CD1c-positive myeloid dendritic cell (primary cell): Measurements from ENCODE around the gene RBMS3.
A peak's percentile ranks its signal among the peaks of the same experiment; 100 is the strongest.
"Not testable (repeated sequence)": the region's sequence is repeated elsewhere in the genome, so short reads cannot be mapped to it uniquely, and the experiment has no call there.

Experiments used
- DNase-seq: peaks from one replicate; pipeline ENCODE4 v3.0.0-alpha.2; 2016; ENCODE audit errors: extremely low spot score

The RBMS3 gene

GRCh38 chr3:29481969-29482767 lies 201.3 kb downstream of the RBMS3 start:
- DNase-seq: no peak

DNA sequence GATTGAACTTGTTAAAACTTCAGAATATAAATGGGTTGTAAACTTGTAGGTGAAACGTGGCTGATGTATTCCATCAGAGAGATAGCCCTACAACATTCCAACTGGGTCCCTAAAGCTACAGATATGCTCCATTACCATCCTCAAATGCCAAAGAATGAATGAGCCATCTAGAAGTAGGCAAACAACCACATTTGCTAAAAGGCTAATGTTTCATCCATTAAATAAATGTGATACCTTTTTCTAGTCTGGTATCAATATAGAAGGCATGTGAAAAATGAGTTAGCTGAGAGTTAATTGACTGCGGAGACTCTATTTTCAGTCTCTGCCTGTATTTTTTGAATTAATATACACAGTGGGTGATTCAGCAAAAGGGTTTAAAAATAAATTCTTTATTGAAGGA lies 203.8 kb downstream of the RBMS3 start:
- DNase-seq: no peak

- DNase-seq: no peak
Measured at GRCh38 chr3:29486096-29486495, 205.2 kb downstream of the RBMS3 start.

DNA sequence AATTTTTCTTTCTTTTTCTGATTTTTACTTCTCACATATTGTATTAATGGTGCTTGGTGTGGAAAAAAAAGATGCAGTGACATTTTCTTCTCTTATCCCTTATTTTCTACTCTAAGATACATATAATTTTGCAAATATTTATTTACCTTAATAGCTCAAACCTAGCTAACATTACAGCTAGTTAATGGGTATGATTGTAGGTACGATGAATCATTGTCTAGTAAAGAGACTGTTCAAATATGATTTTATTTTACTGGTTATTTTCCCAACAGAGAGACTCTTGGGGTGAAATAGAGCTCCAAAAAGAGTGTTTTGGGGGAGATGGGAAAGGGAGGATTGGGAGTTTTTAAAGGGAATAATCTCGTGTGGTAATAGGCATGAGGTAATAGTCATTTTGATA lies 206.0 kb downstream of the RBMS3 start:
- DNase-seq: no peak

DNA sequence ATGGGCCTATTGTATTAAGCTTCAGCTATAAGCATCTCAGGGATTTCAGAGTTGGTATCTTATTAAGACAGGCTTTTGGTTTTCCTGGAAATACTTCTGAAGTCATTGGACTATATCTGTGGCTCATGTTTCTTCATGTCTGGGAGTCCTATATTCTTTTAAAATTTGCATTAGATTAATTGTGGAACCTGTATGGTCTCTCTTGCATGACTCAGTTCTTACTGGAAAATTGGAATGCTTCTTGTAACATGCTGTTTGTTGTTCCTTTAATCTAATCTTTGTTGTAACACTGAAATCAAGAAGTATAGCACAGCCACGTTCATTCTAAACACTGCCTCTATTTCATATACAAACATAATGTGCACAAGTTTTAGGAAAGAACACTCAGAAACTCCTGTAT lies 208.1 kb downstream of the RBMS3 start:
- DNase-seq: no peak

- no peak for DNase-seq
Measured at GRCh38 chr3:29493109-29493508, 212.2 kb downstream of the RBMS3 start.

DNA sequence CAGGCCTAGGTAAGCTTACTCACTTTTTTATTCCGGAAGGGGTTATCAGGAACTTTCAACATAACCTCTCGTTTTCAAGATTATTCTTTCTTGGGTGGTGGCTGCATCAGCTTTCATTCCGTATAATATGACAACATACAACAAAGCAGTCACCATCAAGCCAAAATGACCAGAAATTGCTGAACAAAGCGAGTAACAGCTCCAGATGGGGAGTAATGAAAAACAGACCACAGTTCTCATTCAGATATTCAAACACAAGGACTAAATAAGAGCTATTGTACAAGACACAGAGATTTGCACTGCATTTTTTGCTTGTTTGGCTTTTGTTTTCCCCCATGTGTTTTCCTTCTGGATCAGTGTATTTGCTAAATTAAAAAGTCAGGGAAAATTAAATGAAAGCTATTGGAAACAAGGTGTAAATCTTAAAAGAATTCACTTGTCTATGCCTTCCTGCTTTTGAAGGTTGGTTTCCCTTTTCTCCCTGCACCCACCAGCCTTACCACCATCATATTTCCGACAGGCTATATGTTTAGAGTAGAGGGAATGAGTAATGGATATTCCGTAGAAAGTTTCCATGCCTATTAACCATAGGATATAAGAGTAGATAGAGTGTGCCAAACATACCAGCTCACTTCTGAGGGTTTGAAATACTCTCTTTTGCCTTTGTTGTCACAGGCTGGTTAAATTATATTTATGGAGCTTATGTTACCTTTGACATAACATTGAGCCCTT lies 213.6 kb downstream of the RBMS3 start:
- DNase-seq: no peak

GRCh38 chr3:29497282-29497681 lies 216.4 kb downstream of the RBMS3 start:
- no peak for DNase-seq

GRCh38 chr3:29502771-29503170 lies 221.9 kb downstream of the RBMS3 start:
- DNase-seq: no peak

DNA sequence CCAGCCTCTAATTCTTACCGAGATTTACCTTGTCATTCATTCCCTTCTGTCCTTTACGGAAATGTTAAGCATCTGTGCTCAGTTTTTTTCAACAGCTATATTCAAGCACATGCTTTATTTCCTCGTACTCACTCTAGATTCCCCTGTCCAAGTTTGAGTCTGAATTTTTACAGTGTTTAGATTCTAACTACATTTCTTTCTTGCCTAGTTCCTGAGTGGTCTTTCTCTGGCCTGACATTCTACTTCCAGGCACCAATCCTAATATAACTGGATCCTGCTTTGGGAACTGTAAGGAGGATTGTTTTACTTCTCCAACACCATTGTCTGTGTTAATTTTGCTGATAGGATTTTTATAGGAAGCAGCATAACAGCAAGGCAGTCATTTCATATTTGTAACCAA lies 222.4 kb downstream of the RBMS3 start:
- DNase-seq: no peak

- no peak for DNase-seq
Measured at GRCh38 chr3:29503958-29504357, 223.1 kb downstream of the RBMS3 start.

DNA sequence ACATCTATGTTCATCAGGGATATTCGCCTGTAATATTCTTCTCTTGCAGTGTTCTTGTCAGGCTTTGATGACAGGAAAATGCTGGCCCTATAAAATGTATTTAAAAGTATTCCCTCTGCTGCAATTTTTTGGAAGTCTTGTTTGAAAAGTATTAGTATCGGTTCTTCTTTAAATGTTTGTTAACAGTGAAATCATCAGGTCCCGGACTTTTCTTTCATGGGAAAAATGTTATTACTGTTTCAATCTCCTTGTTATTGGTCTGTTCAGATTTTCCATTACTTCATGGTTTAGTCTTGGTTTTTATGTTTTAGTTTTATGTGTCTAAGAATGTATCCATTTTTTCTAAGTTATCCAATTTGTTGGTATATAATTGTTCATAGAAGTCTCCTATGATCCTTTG lies 225.6 kb downstream of the RBMS3 start:
- no peak for DNase-seq

DNA sequence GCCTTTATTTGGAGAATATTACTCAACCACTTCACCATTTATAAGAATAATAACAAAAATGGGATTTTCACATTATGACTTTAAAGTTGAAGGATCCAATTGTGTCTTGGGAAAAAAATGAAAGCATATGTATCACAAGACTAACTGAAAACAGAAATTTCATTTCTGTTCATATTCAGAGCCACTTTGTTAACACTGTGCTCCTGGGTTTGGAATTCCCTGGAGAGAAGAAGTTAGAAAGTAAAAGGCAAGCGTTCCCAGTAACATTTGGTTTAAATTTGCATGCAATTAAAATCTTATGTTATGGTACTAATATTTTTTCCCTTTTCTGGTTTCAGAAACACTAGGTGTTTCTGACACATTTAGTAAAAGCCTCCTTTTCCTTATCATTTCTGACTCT lies 230.8 kb downstream of the RBMS3 start:
- no peak for DNase-seq

DNA sequence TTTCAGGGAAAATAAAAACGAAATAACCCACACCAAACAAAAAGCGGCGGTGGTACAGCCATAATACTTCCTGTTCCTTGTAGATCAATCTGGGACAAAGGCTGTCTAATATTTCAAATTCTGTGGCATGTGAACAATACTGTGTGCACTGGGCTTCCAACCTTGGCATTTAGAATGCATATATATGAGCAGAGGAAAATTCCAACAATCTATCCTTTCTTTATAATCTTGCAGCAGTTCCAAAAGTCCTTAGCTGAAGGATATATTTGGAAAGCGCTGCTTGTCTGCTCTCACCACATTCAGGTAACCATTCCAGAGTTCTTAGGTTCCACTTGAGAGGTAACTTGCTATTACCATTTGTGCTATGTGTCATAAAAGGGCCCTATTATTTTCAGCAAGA lies 231.8 kb downstream of the RBMS3 start:
- DNase-seq: no peak

DNA sequence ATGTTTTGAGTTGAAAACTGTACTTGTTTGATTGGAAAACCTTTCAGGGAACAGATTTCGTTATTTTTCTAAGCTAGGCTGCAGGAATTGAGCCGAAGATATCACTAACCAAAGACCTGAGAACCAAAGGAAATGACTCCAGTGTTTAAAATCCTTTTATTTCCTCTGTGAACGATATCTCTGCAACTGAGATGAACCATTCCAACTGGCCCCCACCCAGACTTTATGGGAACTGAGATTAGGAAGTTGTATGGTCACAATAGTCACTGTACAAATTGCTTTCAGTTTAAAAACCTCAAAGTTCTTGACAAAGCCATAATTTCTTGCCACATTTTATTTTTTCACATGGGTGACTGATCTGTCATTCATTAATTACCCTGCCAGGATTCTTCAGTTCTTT lies 232.4 kb downstream of the RBMS3 start:
- peak; percentile 47 for DNase-seq

DNA sequence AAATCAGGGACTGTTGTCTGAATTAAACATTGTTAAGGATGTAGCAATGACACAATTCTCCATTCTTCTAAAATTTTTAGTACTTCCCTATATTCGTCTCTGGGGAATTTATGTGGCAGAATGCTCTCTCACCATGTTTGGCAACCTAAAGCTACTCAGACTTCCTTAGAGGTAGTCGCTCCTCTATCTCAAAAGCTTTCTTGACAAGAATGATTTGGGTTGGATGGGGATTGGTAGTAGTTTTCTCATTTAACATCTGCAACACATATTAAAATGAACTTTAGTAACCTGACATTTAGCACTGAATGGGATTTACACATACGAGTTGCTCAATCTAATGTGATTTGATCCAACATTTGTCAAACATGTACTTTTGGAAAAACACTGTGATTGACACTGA lies 233.3 kb downstream of the RBMS3 start:
- peak; percentile 6 for DNase-seq

GRCh38 chr3:29514912-29515311 lies 234.0 kb downstream of the RBMS3 start:
- DNase-seq: peak; percentile 7

DNA sequence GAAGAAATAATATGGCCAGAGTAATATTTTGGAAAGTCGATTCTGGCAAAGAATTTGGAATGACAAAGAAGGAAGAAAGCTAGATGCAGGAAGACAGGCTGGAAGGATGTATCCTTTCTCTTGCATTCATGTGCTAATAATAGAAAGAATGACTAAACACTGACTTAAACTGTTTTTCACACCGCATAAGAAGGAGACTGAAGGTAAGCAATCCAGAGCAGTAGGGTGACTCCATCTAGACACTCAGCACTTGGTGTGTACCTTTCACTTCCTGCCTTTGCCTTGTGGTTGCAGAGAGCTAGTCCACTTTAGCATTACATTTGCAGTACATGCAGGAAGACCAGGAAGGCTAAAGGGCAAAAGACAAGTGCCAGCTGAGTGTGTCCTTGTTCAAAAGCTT lies 234.6 kb downstream of the RBMS3 start:
- DNase-seq: no peak

GRCh38 chr3:29516164-29516563 lies 235.3 kb downstream of the RBMS3 start:
- DNase-seq: no peak

DNA sequence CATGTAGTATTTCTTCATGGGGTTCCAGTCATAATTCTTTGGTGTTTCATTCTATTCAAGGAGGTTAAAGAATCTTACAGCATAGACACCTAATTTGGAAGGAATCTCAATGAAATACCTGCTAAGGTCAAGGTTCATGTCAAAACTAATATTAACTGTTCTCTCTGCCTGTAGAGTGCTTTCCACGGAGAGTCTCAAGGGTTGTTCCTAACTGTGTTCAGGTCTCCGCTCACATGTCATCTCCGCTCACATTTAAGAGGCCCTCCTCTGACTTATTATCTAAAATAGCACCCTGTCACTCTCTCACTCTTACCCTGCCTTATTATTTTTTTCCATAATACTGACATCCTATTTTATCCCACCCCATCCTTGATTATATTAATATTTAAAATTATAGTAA lies 239.9 kb downstream of the RBMS3 start:
- no peak for DNase-seq

GRCh38 chr3:29521293-29521692 lies 240.4 kb downstream of the RBMS3 start:
- DNase-seq: no peak

DNA sequence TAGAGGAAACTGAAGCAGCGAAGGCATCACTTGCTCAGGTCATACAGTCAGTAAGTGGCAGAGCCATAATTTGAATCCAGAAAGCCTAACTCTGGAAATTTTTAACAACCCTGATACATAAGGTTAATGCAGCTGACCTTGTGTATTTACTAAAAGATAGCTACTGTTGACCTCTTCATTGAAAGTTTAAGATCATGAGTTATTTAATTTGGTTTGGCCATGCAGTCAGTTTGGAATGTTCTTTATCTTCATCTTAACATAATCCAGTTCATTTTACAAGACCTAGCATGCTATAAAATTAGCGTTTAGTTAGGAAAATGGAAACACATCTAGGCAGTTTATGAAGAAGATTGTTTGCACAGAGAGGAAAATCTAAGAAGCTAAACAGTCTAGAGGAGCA lies 240.9 kb downstream of the RBMS3 start:
- no peak for DNase-seq

GRCh38 chr3:29524433-29524832 lies 243.6 kb downstream of the RBMS3 start:
- not testable (repeated sequence) for DNase-seq
